ENCODE measurements around the gene YBEY.
A peak's percentile ranks its signal among the peaks of the same experiment; 100 is the strongest.

YBEY gene

GRCh38 chr21:46285761-46286647 is at the start of gene YBEY (continued):
- TF ChIP-seq ZNF221 (tag by site-specific recombination; IDR thresholded peaks at IDR 0.05; ENCODE audit: borderline replicate concordance) (peak; percentile 41; the same call in 1 of the 2 replicates), ZNF510 (tag by site-specific recombination; IDR thresholded peaks at IDR 0.05; ENCODE audit: insufficient replicate concordance) (peak; percentile 12), ZNF660 (tag by site-specific recombination; IDR thresholded peaks at IDR 0.05) (peak; percentile 91), KLF7 (tag by site-specific recombination; IDR thresholded peaks at IDR 0.05; ENCODE audit: borderline replicate concordance) (peak; percentile 92), ZBTB8A (tag by site-specific recombination; IDR thresholded peaks at IDR 0.05) (peak; percentile 91), GLIS2 (tag by site-specific recombination; IDR thresholded peaks at IDR 0.05) (peak; percentile 59; the same call in 1 of the 2 replicates), ZNF837 (tag by site-specific recombination; IDR thresholded peaks at IDR 0.05) (peak; percentile 61; the same call in 1 of the 2 replicates), ZFP37 (tag by site-specific recombination; IDR thresholded peaks at IDR 0.05) (peak; percentile 72), ZBTB7A (tag by site-specific recombination; IDR thresholded peaks at IDR 0.05; ENCODE audit: low read depth) (peak; percentile 89), PRDM10 (tag by site-specific recombination; IDR thresholded peaks at IDR 0.05) (peak; percentile 76), ZNF518A (tag by site-specific recombination; conservative IDR thresholded peaks at IDR 0.05; ENCODE audit: low read depth) (peak; percentile 77), ZNF513 (tag by site-specific recombination; IDR thresholded peaks at IDR 0.05) (peak; percentile 59), SETDB1 (IDR thresholded peaks at IDR 0.05; ENCODE audit: insufficient read length, low read length) (no peak), KLF1 (tag by site-specific recombination; IDR thresholded peaks at IDR 0.05) (peak; percentile 76; the same call in 1 of the 2 replicates), ZNF600 (tag by site-specific recombination; IDR thresholded peaks at IDR 0.05) (peak; percentile 95), ZNF184 (tag by site-specific recombination; IDR thresholded peaks at IDR 0.05) (peak; percentile 73; the same call in 1 of the 2 replicates), ZNF692 (tag by site-specific recombination; IDR thresholded peaks at IDR 0.05) (peak; percentile 82), ZNF202 (tag by site-specific recombination; IDR thresholded peaks at IDR 0.05; ENCODE audit: borderline replicate concordance) (no peak), REPIN1 (tag by site-specific recombination; IDR thresholded peaks at IDR 0.05; ENCODE audit: low read depth) (peak; percentile 88; the same call in 1 of the 2 replicates), ZBTB48 (tag by site-specific recombination; IDR thresholded peaks at IDR 0.05) (0 out of 2 replicates have a peak, but pooled peaks have one; percentile 58), TCF7L2 (IDR thresholded peaks at IDR 0.05; ENCODE audit: borderline replicate concordance, low read depth, low read length) (no peak), ZNF423 (tag by site-specific recombination; IDR thresholded peaks at IDR 0.05) (peak; percentile 55; the same call in 1 of the 2 replicates), ZNF558 (tag by site-specific recombination; IDR thresholded peaks at IDR 0.05) (no peak), ZSCAN23 (tag by site-specific recombination; IDR thresholded peaks at IDR 0.05) (peak; percentile 80; the same call in 1 of the 2 replicates), ZNF623 (tag by site-specific recombination; IDR thresholded peaks at IDR 0.05) (peak; percentile 40; the same call in 1 of the 2 replicates), ZNF768 (tag by site-specific recombination; IDR thresholded peaks at IDR 0.05) (no peak; the same call in 1 of the 2 replicates), SP3 (tag by site-specific recombination; IDR thresholded peaks at IDR 0.05) (peak; percentile 91)
